G401 (cell line): ENCODE results near the gene FBXW7. TPM values are rescaled to one million over a fixed set of nuclear protein-coding genes. Genes with fewer than 3 reads are reported as not detected.

ENCODE experiments used
- DNase-seq: peaks from one replicate; pipeline ENCODE4 v3.0.0-alpha.2; 2015; ENCODE audit warnings: low spot score
- in situ Hi-C: cut with HindIII; loops from 2 replicates; pipeline ENCODE4 v1.10.0; 2016; ENCODE audit warnings: low sequenced_read_pairs, mixed read lengths
- total RNA-seq: library from RNA; depleted of rRNA; stranded (reverse); fragments of >200 nt; shearing (Covaris generic); gene quantifications from 2 replicates; pipeline ENCODE4 v1.2.3, GENCODE V29; 2014; rRNA removed

FBXW7 gene, protein sequence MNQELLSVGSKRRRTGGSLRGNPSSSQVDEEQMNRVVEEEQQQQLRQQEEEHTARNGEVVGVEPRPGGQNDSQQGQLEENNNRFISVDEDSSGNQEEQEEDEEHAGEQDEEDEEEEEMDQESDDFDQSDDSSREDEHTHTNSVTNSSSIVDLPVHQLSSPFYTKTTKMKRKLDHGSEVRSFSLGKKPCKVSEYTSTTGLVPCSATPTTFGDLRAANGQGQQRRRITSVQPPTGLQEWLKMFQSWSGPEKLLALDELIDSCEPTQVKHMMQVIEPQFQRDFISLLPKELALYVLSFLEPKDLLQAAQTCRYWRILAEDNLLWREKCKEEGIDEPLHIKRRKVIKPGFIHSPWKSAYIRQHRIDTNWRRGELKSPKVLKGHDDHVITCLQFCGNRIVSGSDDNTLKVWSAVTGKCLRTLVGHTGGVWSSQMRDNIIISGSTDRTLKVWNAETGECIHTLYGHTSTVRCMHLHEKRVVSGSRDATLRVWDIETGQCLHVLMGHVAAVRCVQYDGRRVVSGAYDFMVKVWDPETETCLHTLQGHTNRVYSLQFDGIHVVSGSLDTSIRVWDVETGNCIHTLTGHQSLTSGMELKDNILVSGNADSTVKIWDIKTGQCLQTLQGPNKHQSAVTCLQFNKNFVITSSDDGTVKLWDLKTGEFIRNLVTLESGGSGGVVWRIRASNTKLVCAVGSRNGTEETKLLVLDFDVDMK
- total RNA-seq, result 45.2 and 59.5 TPM in 2 replicates

DNA sequence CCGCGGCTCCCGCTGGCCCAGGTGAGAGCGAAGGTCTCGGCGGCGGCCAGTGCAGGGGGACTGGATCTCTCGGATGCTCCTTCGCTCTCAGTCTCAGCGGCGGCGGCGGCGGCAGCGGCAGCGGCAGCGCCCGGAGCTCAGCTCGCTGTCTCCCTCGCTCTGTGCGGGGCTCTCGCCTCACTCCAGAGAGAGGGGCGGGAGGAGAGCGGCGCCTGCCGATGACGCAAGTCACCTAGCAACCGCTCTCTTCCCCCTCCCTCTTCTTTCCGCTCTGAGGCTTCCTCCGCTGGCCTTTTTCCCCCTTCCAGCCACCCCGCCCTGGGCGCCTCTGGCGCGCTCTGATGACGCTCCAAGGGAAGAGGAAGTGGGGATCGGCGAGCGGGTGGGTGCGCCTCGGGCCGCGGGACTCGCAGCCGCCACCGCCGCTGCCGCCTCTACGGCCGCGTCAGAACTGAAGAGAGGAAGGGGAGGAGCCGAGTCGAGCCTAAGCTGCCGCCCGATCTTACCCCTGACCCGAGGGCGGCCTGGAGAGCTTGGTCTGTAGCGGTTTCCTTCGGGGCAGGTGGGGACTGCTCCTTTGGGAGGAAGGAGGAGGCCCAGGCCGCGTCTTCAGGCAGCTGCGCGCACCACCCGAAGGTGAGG, at the start of gene FBXW7:
TSS of gene FBXW7 (minus strand) at position 190 of the 642 bp plus-strand sequence. CDS start 124,289 bp downstream, outside the sequence.
- peak; percentile 99 for DNase-seq
- in situ Hi-C loops, result no loop called here

DNA sequence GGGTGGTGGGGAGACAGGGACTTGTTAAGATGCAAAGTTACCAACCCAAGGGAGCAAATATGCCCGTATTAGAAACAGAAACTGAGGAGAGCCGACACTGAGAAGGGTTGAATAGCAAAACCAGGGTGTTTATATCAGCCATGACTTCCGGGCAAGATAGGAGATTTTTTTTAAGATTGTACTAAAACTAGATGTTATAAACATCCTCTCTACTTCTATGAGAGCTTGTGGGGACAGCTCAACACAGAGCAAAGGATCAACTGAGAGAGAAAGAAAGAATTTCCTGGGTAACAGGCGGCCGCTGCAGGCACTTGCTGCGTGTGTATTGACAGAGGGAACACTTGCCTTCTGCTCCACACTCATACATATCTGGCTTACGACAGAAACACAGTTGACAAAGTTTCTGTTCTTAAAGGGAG, 49.1 kb upstream of the FBXW7 start:
- in situ Hi-C loops, result no loop called here

DNA sequence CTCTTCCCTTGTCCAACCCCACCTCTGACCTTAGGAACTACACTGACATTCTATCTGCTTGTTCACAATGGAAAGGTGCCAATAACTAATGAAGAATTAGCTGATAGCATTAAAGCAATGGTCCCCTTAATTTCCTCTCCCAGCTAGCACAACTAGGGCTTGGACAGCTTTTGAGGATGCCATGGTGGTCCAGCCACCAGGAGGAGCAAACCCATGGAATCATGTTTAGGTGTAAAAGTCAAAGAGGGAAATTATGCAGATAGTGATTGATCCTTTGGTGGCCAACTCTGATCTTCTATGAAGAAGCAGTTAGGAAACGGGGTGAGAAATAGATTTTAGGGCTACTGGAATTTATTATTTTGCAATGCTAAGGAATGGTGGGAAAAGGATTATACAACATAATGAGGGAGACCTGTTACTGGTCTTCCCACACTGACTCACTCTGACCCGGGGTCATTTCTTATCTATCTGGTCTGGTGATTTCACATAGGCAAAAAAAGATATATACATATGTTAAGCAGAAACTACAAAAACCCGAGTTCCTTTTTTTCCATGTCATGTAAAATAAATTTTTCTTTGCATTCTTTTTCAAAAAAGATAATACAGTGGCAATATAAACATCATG, 45.8 kb upstream of the FBXW7 start:
- in situ Hi-C loops, result no loop called here
- no peak for DNase-seq

More for the DNA sequence above, 49.1 kb upstream of the FBXW7 start:
- DNase-seq, result no peak

DNA sequence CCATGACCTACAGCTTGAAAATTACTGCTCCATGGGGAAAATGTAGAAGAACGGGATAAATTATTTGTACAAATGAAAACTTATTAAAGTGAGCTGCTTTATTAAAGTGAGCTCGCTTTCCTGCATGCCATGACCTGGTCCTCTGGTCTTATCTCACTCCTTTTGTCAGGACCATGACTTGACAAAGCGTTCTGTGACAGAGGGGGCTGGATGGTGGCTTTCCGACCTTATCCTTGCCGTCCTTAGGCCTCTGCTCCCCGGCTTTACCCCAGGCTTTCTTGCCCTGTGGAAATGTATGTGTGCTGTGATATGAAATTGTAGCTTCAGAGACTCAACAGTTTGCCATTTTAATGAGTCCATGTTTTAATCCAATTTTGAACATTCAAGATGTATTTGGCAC, 44.0 kb upstream of the FBXW7 start:
- in situ Hi-C loops, result no loop called here
- DNase-seq, result no peak

DNA sequence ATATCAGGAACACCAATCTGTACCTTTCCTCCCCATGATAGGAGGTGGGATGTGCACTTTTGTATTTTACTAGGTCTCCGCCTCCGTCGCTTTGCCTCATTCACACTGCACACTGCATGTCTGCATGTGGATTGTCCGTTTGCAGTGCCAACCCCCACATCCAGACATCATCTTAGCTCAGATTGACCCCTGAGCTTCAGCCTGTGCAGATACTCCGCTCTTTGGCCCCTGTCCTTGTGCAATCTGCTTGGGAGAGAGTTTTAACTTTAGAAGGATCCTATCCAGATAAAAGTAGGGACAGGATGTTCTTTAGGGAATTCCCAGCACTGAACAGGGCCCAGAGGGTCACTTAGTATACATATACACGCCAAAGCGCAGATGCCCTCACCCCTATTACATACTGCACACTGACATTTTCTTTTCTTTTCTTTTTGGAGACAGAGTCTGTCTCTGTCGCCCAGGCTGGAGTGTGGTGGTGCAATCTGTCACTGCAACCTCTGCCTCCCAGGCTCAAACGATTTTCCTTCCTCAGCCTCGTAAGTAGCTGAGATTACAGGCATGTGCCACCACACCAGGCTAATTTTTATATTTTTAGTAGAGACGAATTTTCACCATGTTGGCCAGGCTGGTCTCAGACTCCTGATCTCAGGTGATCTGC, 43.3 kb upstream of the FBXW7 start:
- in situ Hi-C loops, result no loop called here
- DNase-seq, result no peak

DNA sequence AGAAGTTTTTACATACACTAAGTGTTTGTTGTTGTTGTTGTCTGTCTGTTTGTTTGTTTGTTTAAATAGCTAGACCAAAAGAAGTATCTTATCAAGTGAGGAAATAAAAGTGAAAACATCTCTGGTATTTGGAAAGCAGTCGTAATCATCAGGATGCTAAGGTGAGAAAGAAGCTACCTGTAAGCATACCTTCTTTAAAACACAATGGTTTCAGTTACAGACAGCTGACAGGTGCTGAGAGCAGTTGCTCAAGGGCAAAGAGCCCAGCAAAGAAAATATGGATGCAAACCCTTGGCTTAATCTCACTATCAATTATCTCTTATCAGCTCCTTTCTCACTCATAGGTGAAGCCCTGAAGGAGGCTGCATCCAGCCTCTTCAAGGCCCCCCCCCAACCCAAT, 42.8 kb upstream of the FBXW7 start:
- DNase-seq, result no peak
- in situ Hi-C loops, result no loop called here

DNA sequence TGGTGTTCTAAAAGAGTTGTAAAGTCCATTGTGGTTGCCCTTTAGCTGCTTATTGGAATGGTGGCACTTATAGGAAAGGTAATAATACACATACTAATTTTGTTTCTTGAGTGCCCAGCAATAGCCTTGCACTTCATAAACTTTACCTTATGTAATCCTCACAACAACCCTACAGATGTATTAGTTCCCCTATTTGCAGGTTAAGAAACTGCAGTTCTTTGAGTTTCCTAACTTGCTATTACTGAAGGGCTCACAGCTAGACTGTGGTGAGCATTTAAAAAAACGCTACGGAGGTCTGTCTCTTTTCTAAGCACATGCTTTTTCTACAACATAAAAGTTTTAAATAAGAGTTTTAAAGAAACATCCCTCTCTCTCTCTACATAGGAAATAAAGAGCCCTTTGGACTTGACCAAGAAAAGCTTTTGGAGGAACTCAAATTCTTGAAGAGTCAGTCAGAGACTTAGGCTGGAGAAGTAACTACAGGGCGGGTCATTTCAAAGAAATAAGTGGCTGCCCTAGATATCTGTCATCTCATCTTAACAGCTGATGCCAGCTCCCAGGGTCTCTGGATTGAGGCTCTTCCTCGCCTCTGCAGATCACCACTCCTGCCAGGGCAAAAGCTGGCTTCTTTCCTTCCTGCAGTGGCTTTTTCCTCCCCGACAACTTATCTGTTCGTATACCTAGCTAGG, 42.0 kb upstream of the FBXW7 start:
- in situ Hi-C loops, result no loop called here
- no peak for DNase-seq

DNA sequence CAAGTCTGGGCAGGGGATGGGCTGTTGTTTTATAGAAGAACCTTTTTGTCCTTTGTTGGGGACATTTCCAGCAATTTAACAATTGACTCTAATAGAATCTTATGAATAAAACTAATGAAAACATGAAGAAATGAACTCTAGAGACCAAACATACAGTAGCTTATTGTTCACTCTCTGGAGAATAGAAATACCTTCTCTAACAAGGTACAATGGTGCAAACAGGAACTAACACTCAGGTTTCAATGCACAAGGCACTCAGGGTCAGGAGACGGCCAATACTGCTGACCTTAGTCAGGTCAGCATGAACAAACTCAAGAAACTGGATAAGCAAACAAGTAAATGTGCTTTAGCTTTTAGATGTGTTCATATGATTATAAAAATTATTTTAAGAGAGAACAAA, 39.6 kb upstream of the FBXW7 start:
- in situ Hi-C loops, result no loop called here
- DNase-seq, result no peak

DNA sequence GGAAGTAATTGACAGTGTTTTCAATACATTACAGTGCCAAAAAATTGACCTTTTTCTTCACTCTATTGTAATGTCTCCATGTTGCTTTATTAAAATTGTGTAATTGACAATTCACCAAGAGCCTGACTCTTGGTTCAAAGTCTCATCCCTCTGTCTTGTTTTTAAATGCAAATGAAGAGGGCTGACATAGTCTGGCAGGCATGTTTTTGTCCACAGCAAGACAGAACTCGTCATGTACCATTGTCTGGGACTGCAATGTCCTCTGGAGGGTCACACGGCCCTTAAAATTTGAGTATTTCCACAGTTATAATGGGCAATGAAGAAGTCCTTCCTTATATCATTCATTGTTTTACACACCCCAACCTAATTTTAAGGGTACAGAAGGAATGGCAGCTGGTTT, 38.0 kb upstream of the FBXW7 start:
- DNase-seq, result no peak
- in situ Hi-C loops, result no loop called here

DNA sequence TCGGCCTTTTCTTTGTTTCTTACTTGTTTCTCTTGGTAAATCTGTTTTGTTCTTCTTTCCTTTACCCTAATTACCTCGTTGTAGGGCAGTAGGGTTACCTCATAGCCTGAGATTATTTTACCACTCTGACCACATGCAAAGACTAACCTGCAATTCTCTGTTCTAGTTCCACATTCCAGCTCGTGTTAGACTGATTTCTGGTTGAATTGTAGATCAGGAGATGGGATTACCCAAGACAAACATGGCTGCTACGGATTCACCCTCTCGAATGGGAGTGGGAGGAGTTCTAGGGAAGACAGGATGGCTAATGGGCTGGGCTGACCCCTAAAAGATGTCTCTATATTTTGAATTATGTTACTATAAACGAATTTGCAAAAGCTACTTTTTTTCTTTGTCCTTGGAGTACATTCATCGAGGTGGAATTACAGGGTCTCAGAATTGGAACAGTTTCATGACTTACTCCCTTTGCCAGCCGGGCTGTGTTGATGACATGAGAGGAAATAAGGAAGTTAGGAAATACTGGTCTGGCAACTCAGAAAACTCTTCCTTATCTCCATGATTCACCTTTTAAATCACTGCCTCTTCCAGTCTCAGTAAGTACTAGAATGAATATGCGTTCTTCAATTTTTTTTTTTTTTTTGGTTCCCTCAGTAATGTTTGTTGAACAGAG, 36.7 kb upstream of the FBXW7 start:
- no peak for DNase-seq

DNA sequence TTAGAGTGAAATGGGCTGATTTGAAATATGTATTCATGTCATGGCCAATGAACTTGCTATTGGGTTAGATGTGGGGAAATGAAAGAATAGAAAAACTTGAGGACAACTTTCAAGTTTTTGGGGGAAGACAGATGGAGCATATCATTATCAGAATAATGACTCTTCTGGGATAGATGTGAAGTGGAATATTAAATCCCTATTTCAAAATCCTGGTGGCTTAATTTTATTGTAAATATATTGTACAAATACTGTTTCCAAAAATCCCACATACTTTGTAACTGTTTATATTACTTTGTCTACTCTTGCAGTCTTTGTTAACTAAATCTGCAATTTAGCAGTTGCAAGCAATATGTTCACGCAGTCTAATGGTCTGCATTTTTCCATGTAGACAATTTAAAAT, 35.9 kb upstream of the FBXW7 start:
- in situ Hi-C loops, result no loop called here
- no peak for DNase-seq

More for the DNA sequence above, 36.7 kb upstream of the FBXW7 start:
- in situ Hi-C loops, result no loop called here

DNA sequence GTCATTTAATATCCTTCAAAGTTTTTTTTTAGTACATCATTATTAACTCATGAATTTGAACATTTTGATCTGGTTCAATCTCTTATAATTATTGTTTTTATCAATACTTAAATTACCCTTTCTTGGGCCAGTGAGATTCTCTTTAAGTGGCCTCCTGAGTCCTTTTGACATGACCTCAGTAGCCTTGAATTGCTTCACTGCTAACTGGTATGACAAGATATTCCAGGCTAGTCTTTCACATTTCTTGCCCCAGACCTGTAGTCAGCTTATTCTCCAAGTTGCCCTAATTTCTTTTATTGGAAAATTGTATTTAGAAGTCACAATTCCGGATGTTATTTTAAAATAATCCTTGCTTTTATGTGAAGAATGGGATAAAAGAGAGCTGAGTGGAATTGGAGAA, 35.4 kb upstream of the FBXW7 start:
- DNase-seq, result no peak
- in situ Hi-C loops, result no loop called here

DNA sequence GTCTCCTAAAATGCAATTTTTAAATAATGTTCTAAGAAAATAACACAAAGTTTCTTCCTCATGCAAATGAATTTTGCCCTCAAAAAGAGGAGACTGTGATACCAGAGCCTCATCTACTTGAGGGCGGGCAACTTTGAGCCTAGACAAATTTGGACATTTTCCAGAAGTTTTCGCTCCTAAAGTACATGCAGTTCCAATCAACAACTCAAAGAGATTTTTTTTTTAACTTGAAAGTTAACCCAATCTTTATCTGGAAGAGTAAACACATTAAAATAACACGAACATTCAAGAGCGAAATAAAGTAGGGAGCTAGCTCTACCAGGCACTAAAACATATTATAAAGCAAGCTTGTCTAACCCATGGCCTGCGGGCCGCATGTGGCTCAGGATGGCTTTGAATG, 29.4 kb upstream of the FBXW7 start:
- in situ Hi-C loops, result no loop called here
- no peak for DNase-seq

DNA sequence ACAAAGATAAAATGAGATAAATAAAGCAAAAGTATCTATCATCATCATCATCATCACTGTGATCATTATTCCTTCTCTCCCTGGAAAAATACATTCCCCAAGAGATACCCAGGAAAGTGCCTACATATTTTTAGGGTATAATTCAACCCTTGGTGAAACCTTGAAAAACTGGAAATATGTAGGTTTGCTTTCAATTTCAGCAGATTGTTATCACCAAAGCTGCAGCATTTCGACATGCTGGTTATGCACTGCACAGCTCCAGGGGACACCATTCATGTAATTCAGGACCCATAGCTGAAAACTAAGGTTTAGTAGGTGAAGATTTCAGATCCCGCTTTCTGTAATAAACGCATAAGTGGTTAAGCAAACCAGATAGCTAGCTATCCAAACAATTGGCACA, 28.4 kb upstream of the FBXW7 start:
- DNase-seq, result no peak
- in situ Hi-C loops, result no loop called here

DNA sequence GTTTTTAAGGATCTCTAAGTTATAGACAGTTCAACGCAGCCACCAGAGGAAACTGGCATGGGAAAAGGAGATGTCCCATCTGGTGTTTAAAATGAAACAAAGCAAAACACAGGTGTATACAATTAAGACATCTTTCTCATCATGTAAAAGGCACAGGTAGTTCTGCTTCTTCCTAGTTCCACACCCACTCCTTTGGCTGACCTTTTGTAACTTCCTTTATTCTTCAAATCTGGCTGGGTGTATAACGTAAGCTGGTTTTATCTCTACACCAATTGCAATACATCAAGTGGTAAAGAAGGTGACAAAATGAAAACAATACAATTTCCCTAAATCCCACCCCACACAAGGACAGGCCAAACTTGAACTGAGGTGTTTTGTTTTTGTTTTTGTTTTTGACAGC, 27.3 kb upstream of the FBXW7 start:
- no peak for DNase-seq
- in situ Hi-C loops, result no loop called here

DNA sequence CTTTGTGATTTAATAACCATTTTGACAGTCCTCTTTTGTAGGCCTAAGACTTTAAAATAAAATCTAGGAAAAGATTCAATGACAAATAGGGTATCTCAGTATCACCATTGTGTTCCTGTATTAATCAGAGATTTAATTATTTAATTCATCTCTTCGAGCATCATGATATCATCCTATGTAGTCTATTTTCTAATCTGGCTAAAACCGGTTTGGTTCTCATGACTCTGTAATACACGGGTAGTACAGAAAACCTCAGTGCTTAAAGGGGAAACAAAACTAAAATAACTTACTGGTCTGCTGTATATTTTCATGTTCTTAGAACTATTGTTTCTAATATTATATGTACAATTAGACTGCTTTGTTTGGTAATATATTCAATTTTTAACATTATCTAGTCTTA, 23.7 kb upstream of the FBXW7 start:
- in situ Hi-C loops, result no loop called here
- DNase-seq, result no peak

DNA sequence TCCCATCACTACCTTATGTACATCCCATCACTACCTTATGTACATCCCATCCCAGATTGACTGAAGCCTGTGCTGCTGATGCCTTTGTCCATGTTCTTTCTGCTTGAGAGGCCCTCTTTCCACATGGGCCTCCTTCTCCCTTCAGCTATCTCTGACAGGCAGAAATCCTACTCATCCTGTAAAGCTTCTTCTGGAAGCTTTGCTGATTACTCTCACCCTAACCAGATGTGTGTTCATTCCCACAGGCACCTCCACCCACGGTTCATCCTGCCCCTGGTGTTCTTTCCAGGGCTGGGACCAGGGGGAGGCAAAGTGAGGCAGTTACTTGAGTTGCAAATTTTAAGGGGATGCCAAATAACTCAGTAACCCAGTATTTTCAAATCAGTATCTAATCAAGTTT, 22.5 kb upstream of the FBXW7 start:
- in situ Hi-C loops, result no loop called here
- DNase-seq, result no peak

DNA sequence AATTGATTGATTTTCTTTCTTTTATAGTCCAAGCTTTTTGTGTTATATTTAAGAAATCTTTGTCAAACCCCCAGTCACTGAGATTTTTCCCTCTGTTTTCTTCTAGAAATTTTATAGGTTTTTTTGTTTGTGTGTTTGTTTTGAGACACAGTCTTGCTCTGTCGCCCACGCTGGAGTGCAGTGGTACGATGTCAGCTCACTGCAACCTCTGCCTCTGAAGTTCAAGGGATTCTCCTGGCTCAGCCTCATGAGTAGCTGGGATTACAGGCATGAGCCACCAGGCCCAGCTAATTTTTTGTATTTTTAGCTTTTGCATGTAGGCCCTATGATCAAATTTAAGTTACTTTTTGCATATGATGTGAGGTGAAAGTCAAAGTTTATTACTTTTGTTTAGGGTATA, 20.9 kb upstream of the FBXW7 start:
- in situ Hi-C loops, result no loop called here
- no peak for DNase-seq
